GM21717 (cell line): ENCODE results near the gene DLG1.
"Not testable (repeated sequence)": the region's sequence is repeated elsewhere in the genome, so short reads cannot be mapped to it uniquely, and the experiment has no call there.

Experiments used
- ATAC-seq: cut with Tn5 transposase; IDR thresholded peaks from one replicate; pipeline ENCODE4 v1.9.1; 2021; ENCODE audit warnings: mild to moderate bottlenecking, moderate library complexity; ENCODE audit not compliant: unreplicated experiment

Gene DLG1

DNA sequence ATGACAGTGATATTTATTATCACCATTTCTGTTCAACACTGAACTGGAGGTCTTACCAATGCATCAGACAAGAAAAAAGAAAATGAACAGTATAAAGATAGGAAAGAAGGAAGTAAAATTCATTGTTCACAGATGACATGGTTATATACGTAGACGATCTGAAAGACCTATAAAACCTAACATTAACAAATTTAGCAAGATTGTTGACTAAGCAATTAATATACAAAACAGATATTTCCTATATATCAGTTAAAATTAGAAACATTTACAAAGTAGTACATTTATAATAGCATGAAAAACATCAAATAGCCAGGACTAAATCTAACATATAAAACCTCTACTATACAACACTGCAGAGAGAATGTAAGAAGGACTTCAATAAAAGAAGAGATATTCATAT, 176.0 kb downstream of the DLG1 start:
- ATAC-seq: no peak

DNA sequence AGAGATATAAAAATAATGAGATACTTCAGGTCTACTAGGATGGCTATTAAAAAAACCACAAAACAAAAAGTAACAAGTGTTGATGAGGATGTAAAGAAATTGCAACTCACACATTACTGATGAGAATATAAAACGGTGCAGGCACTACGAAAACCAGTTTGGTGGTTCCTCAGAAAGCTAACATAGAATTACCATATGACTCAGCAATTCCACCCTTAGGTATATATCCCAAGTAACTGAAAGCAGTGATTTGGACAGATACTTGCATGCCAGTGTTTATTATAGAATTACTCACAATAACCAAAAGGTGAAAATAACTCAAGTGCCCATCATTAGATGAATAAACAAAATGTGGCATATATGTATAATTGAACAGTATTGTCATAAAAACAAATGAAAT, 181.3 kb downstream of the DLG1 start:
- ATAC-seq: no peak

DNA sequence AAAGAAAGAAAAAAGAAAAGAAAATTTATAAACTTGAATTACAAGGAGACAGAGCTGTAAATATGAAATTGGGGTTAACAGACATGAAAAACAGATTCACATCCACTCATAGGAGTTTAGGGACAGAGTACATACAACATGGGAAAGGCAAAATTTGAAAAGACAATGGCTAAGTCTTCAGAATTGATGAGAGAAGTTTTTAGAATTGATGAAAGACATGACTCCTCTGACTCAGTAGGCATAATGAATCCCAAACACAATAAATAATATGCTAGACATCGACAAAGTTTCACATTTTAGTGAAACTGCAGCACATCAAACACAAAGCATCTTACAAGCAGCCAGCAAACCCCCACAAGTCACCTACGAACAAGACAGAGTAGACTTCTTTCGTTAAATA, 184.4 kb downstream of the DLG1 start:
- no peak for ATAC-seq

DNA sequence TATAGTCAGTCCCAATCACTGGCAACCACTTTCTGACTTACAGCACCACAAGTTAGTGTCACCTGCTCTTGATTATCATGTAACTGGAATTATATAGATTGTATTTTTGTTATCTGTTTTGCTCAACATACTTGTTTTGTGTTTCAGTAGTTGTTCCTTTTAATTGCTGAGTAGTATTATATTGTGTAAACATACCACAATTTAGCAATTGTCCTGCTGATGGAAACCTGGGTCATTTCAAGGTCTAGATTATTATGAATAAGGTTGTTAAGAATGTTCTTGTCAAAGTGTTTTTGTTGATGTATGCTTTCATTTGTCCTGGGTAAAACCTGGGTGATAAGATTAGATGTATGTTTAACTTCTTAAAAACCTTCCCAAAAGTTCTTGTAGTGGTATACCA, 186.7 kb downstream of the DLG1 start:
- ATAC-seq: no peak

DNA sequence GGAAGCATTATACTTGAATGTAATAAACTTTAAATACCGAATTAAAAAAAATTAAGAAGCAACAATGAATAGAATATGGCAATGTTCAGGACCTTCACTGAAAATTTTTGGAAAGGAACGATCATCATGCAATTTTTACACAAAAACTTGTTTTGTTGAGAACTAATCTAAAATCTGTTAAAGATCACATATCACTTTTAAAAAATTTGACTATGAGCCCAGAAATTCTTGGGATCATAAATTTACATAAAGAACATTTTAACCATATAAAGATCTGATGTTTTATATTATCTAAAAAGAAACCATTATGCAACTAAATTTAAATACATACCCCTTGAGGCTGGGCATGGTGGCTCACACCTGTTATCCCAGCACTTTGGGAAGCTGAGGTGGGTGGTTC, 192.6 kb downstream of the DLG1 start:
- no peak for ATAC-seq

DNA sequence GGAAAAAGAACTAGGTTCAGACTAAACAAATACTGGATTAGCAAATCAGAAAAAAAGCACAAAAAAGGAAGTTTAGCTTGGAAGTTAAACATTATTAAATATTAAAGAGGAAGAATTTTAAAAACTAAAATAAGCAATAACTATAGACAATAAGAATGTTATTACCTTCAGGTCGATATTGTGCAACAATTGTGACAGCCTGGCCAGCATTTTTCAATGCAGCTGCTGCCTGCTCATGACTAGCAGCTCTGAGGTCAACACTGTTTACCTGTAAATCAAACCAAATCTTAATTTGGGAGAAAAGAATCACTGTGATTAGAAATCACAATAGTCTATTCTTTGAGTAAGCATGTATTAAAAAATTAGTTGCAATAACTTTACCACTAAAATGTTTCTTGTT, 193.7 kb downstream of the DLG1 start:
- no peak for ATAC-seq

DNA sequence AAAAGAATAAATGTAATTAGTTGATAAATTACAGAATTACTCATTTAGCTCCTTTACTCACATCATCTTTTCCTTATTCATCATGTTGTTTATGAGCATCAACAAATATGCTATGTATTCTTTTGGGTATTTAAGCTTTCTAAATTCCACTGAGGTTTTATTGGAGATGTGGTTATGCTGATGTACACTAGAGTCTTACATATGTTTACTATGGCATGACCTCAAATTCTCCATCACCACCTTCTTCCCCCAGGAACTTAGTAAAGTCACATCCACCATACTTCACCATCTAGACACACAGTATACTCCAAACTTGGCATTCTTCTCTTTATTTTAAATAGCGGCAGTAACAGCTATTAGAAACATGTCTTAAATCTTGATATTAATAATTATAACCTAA, 194.6 kb downstream of the DLG1 start:
- no peak for ATAC-seq

DNA sequence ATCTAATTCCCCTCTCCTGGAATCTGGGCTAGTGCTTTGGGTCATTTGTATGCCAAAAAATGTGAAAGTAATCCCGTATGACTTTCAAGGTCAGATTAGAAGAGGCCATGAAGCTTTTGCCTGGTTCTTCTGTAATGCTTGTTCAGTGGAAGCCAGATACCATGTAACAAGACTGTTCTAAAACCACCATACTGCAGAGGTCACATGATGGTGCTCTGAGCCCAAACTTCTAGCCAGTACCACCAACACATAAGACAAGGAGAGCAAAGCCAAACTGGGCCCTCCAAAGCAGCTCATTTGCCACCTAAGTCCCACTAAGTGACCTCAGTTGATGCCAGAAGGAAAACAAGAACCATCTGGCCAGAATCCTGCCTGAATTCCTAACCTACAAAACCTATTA, 204.5 kb downstream of the DLG1 start:
- ATAC-seq: no peak

DNA sequence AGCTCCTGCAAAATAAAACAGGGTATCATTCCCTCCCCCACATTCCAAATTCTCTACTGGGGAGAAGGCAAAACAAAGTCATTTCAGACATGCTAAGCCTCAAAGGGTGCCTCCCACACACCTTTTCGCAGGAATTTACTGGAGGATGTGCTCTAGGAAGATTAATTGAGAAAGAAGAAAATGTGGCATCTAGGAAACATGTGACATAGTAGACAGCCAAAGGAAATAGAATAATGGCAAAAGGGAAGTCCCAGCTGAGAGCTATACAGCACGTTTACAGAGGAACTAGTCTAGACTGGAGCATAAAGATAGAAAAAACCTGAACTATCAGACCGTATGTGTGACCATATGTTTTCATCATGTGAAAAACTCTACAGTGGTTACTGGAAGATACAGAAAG, 210.0 kb downstream of the DLG1 start:
- ATAC-seq: no peak

DNA sequence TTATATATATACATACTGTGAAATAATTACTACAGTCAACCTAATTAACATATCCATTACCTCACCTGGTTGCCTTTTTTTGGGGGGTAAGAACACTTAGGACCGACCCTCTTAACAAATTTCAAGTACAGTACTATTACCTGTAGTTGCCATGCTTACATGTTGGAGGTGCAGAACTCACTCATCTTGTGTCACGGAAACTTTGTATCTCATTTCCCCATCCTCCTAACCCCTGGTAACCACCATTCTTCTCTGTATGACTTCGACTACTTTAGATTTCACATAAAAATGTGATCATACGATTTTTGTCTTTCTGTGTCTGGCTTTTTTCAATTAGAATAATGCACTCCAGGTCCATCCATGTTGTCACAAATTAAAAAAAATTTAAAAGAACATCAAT, 213.3 kb downstream of the DLG1 start:
- ATAC-seq: no peak

DNA sequence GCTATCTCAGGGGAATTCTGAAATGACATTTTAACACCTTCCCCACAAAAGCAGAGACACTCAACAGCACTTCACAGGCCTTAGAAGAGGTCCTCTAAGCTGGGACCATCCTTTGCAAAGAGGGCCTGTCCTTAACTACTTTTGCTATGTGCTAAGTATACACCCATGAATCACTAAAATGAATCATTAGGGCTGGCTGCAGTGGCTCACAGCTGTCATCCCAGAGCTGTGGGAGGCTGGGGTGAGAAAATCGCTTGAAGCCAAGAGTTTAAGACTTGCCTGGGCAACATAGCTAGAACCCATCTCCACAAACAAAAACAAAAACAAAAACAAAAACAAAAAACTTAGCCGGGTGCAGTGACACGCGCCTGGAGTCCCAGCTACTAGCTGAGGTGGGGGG, 214.9 kb downstream of the DLG1 start:
- no peak for ATAC-seq

DNA sequence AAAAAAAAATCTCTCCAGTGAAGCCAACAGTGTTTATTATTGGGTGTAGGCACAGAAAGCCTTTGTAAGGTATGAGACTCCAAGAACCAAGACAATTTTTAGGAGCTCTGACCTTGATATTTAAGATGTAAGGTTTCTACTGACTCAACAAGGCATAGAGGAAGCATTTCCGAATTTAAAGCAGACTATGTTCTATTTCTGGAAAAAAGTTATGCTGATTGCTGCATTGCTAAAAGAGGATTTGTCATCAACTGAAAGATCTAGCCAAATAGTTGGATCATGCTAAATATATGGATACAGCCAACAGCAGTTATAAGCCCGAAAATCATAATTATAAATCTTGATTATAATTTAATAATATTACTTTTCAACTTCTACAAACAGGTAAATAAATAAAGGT, 215.5 kb downstream of the DLG1 start:
- no peak for ATAC-seq

DNA sequence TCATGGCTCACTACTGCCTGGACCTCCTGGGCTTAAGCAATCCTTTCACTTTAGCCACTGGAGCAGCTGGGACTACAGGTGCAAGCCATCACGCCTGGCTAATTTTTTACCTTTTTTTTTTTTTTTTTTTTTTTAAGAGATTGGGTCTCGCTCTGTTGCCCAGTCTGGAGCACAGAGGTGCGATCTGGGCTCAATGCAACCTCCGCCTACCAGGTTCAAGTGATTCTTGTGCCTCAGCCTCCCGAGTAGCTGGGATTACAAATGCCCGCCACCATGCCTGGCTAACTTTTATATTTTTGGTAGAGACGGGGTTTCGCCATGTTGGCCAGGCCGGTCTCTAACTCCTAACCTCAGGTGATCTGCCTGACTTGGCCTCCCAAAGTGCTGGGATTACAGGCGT, 218.1 kb downstream of the DLG1 start:
- ATAC-seq: no peak

DNA sequence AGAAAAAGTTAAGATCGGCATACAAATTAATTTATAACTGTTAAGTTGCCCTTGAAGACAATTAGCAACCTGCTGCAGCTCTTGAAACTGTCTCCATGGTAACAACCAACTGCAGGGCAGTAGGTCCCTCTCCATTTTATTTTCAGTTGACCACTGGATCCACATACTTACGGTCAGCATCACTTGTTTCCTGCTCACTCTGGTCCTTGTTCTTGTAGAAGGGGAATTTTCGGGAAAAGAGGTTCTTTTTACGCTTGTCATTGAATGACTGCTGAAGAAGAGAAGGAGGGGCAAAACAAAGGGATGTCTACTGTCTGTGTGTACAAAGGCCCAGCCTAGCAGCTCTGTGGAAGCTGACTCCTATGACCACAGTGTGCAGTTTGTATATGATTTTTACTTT, 222.0 kb downstream of the DLG1 start:
- ATAC-seq: no peak

DNA sequence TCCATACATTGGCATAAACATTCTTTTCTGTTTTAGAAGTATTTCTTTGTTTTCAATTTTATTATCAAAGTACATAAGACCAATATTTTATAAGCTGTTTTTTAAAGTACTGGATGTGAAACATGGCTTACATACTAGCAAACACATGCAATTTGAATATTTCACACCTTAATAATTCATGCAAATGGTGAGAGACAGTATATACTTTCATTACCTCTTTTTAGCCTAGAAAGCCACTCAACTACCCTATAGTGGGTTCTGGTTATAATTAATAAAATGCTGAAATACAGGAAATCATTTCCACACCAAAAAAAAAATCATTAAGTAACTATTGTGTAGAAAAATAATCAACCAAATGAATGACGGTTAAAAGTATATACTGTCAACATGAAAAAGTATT, 230.3 kb downstream of the DLG1 start:
- ATAC-seq: no peak

DNA sequence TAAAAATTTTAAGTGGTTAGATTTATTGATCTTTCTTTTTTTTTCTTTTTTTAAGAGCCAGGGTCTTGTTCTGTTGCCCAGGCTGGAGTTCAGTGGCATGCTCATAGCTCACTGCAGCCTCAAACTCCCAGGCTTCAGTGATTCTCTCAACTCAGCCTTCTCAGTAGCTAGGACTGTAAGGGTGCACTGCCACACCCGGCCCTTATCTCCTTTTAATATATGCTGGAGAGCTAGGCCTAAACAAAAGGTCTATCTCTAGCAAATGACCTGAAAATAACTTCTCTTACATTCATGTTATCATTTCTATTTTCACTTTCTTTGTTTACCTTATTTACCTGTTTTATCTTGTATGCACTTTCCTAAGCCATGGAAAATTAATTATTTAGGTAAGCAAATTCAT, 233.6 kb downstream of the DLG1 start:
- no peak for ATAC-seq

DNA sequence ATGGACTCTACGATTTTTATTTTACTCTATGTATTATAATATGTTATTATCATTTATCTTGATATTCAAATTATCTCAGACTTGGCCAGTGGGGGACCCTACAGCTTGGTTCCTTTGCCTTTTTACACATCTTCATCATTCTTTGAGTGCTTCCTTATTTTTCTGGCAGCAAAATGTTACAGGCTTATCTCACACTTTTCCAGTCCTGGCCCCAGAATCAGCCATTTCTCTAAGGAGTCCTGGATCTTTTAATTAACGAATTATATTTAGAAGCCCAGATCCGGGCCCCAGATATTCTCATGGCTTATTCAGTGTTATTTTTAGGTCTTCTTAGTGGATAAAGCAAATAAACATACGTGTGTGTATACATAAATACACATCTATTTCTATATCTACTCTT, 236.0 kb downstream of the DLG1 start:
- no peak for ATAC-seq

DNA sequence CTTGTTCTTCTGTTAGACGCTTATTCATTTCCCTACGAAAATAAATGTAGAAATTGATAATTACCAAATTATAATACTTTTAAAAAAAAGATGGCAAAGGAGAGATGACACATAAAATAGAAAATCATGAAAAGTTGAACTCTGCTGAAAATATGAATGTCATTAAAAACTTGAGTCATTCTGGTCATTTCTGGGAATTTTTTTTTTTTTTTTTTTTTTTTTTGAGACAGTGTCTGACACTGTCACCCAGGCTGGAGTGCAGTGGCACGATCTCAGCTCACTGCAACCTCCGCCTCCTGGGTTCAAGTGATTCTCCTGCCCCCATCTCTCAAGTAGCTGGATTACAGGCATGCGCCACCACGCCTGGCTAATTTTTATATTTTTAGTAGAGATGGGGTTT, 246.8 kb downstream of the DLG1 start:
- not testable (repeated sequence) for ATAC-seq

DNA sequence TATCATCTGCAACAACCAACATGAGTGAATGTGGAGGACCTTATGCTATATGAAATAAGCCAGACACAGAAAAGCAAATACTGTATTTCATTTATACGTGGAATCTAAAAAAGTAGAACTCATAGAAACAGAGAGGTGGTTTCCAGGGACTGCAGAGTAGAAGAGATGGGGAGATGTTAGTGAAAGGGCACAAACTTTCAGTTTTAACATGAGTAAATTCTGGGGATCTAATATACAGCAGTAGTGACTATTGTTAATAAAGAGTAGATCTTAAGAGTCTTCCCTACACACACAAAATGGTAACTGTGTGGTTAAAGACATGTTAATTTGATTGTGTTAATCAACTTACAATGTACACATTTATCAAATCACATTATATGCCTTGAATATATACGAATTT, 247.9 kb downstream of the DLG1 start:
- ATAC-seq: no peak

DNA sequence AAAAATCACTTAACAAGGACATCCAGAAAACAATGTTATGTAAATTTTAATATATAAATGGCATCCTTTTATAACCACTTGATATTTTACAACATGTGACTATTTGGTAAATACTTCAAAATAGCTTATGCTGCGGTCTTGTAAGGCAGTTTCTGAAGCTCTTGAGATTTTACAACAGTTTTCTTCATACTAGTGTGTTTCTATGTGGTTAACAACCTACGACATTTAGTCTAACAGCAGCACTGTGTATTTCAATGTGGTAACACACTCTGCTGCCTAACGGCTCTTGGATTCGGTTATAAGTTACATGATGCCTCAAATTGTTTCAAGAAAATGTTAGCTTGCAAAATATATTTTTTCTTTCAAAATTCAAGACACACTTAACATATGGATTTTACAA, 255.9 kb downstream of the DLG1 start:
- ATAC-seq: no peak

DNA sequence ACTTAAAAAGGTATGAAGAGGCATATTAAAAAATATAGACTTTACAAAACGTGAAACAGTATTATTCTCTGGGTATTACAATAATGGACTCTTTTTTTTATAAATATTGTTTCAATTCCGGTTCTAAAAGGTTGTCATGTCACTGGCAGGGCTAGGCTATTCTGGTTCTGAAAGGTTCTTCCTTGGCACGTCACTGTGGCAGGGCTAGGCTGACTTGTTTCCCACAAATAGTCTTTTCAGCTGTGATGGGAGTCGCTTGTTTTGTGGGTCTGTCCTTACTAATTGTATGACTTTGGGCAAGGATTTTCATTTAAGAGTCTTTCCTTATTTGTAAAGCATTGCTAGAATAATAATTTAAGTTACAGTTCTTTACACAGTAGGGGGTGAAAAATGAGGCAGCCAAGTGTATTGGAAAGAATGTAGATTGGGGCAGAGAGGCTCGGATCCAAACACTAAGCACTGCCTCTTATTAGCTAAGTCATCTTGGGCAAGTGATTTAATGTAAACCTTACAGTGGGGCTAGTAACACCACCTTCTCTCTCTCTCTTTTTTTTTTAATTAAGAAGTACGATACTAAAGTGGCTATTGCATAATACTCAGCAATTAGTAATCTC, 256.4 kb downstream of the DLG1 start:
- no peak for ATAC-seq

DNA sequence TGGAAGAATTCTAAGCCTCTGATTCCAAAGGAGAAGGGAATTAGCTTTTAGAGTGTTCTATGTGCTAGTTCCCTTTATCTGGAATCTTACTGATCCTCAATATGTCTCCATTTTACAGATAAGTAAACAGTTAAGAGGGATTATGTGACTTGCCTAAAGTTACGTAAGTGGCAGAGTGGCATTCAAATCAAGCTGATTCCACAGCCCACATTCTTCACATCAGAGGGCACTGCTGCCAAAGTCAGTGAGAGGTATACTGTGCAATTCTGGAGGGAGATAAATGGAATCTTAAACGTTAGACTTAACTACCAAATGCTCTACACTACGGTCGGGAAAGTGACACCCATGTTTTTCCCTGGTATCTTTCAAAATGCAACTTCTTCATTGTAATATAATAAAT, 257.8 kb downstream of the DLG1 start:
- ATAC-seq: no peak

DNA sequence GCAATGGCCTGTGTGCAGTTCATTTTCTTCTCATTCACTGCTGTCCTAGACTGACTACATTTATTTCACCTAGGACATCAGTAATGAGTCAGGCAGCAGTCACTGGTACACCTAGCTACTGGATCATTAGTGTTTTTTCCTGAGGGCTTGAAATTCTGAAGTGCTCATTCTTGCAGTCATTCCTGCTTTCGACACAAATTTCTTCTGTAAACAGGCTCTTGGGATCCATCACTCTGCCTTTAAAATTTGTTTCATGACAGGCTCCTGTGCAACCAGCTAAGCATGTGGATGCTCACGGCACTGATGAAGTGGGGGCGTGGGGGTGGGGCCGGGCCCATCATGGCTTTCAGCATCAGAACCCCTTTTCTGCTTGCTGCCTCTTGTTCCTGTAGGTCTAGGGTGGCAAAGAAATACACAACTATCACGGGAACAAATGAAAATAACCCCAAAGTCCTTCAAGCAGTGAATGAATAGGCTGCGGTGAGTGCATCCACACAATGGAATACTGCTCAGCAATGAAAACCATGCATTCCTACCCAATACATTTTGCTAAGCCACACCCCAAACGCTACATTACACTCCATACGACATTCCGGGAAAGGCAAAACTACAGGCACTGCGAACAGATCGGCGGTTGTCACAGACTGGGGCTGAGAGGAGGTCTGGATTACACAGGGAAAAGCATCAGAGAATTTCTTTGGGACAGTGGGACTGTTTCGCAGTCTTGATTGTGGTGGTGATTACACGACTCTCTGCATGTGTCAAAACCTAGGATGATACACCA, 259.5 kb downstream of the DLG1 start:
- no peak for ATAC-seq
